RWPE1 (cell line): ENCODE measurements around the gene AGFG2.

Source experiments
- CTCF ChIA-PET: fragments of 350-600 bp; sonication (Branson Sonifier 250); formaldehyde crosslinking; extraction: SDS; loops from one replicate; lab custom pipeline; 2021; lab: Yijun Ruan, JAX
- POLR2A ChIA-PET: fragments of 400-600 bp; formaldehyde crosslinking; extraction: SDS; loops from one replicate; lab custom pipeline; 2020; ENCODE audit warnings: antibody characterized with exemption; ENCODE audit not compliant: low non-redundant PET; lab: Yijun Ruan, JAX
- DNase-seq: peaks from one replicate; pipeline ENCODE4 v3.0.0; 2012; ENCODE audit warnings: low spot score
- H3K27ac ChIP-seq: fragments of 450-650 bp; 2 replicates; pipeline ENCODE4 v1.5.1; 2017
- CTCF ChIP-seq: fragments of 450-650 bp; conservative IDR thresholded peaks from 2 replicates; pipeline ENCODE4 v1.5.1; 2017; ENCODE audit warnings: low read depth, mild to moderate bottlenecking

Gene AGFG2

GRCh38 chr7:100567751-100568175, 28.8 kb downstream of the AGFG2 start:
- TF ChIP-seq CTCF: no peak
- CTCF ChIA-PET: no interaction called here
- no peak for DNase-seq
- H3K27ac ChIP-seq: peak overlapping the region; percentile 46
- POLR2A ChIA-PET: no interaction called here

- POLR2A ChIA-PET: interaction anchor here (0.6 kb wide), 1 partner anchor 255 kb away, joined by 5 read pairs; no protein-coding TSS in a partner anchor
- DNase-seq: no peak
- H3K27ac ChIP-seq: peak overlapping the region; percentile 46
- CTCF ChIA-PET: interaction anchor here (0.7 to 1.1 kb wide), 4 partner anchors 8 to 98 kb away, joined by 3 to 4 read pairs (median 4); no protein-coding TSS in a partner anchor
- no peak for TF ChIP-seq CTCF
Observed at GRCh38 chr7:100568176-100568895, 29.3 kb downstream of the AGFG2 start.

GRCh38 chr7:100568896-100569844, 30.2 kb downstream of the AGFG2 start:
- CTCF ChIA-PET: interaction anchor here (0.5 to 1.1 kb wide), 6 partner anchors 9 to 324 kb away, joined by 3 to 4 read pairs (median 3); partner anchors contain the start of gene SPACDR
- POLR2A ChIA-PET: no interaction called here
- peak; percentile 29 for TF ChIP-seq CTCF
- 0 out of 2 replicates have a peak overlapping the region, but pooled peaks have one; percentile 8 for H3K27ac ChIP-seq
- no peak for DNase-seq

- DNase-seq: no peak
- no peak overlapping the region; the same call in 1 of the 2 replicates for H3K27ac ChIP-seq
- CTCF ChIA-PET: interaction anchor here (0.7 to 1.8 kb wide), 2 partner anchors 12 to 280 kb away, joined by 3 to 5 read pairs; no protein-coding TSS in a partner anchor
- TF ChIP-seq CTCF: no peak
- POLR2A ChIA-PET: interaction anchor here (1.1 kb wide), 1 partner anchor 14 kb away, joined by 4 read pairs; no protein-coding TSS in a partner anchor
Observed at GRCh38 chr7:100570954-100571828, 32.2 kb downstream of the AGFG2 start.

GRCh38 chr7:100571829-100572116, 32.8 kb downstream of the AGFG2 start:
- ChIA-PET CTCF (interaction anchor here (0.7 to 1.8 kb wide), 2 partner anchors 11 to 280 kb away, joined by 3 to 5 read pairs; no protein-coding TSS in a partner anchor), POLR2A (interaction anchor here (1.1 kb wide), 1 partner anchor 13 kb away, joined by 4 read pairs; no protein-coding TSS in a partner anchor)
- no peak for TF ChIP-seq CTCF
- H3K27ac ChIP-seq: peak overlapping the region; percentile 6; the same call in 1 of the 2 replicates
- DNase-seq: no peak
